ENCODE data around the gene GLP2R.
"Not testable (repeated sequence)": the region's sequence is repeated elsewhere in the genome, so short reads cannot be mapped to it uniquely, and the experiment has no call there.

GLP2R gene

GRCh38 chr17:9900784-9901183 is 75.1 kb downstream of the GLP2R start:
- no peak for DNase-seq

GRCh38 chr17:9902120-9902519 is 76.4 kb downstream of the GLP2R start:
- no peak for DNase-seq

GRCh38 chr17:9904277-9905077 is 78.8 kb downstream of the GLP2R start:
- DNase-seq: no peak

- no peak for DNase-seq
These were observed 79.3 kb downstream of the GLP2R start, which contains the start of gene RCVRN for GRCh38 chr17:9905078-9905415. Gene RCVRN, minus strand, starts transcription at chr17:9905271. Its CDS starts 91 bp downstream, at chr17:9905180.

GRCh38 chr17:9905902-9906301 is 80.2 kb downstream of the GLP2R start:
- no peak for DNase-seq

- no peak for DNase-seq
These were observed 80.9 kb downstream of the GLP2R start for GRCh38 chr17:9906616-9907015.

GRCh38 chr17:9907131-9907530 is 81.4 kb downstream of the GLP2R start:
- no peak for DNase-seq

- DNase-seq: no peak
These were observed 82.3 kb downstream of the GLP2R start for GRCh38 chr17:9907883-9908648.

- no peak for DNase-seq
These were observed 82.9 kb downstream of the GLP2R start for GRCh38 chr17:9908649-9909042.

- DNase-seq: no peak
These were observed 85.4 kb downstream of the GLP2R start for GRCh38 chr17:9911089-9911488.

- DNase-seq: no peak
These were observed 86.7 kb downstream of the GLP2R start for GRCh38 chr17:9912121-9913099.

- no peak for DNase-seq
These were observed 87.8 kb downstream of the GLP2R start for GRCh38 chr17:9913476-9913875.

GRCh38 chr17:9916108-9916507 is 90.4 kb downstream of the GLP2R start:
- no peak for DNase-seq

- no peak for DNase-seq
These were observed 91.4 kb downstream of the GLP2R start for GRCh38 chr17:9917131-9917530.

GRCh38 chr17:9917801-9918200 is 92.1 kb downstream of the GLP2R start:
- DNase-seq: no peak

GRCh38 chr17:9918352-9918751 is 92.6 kb downstream of the GLP2R start:
- DNase-seq: no peak

- no peak for DNase-seq
These were observed 93.2 kb downstream of the GLP2R start for GRCh38 chr17:9918804-9919352.

- DNase-seq: not testable (repeated sequence)
These were observed 95.5 kb downstream of the GLP2R start for GRCh38 chr17:9921216-9921615.

GRCh38 chr17:9922012-9922848 is 96.5 kb downstream of the GLP2R start:
- DNase-seq: no peak

GRCh38 chr17:9924735-9925191 is 99.0 kb downstream of the GLP2R start:
- DNase-seq: peak; percentile 7

- no peak for DNase-seq
These were observed 99.7 kb downstream of the GLP2R start for GRCh38 chr17:9925457-9925856.
